OCI-LY3 (cell line): ENCODE data around the gene APOL2.

Experiments
- CTCF ChIP-seq: fragments of 200-600, 300-600 bp; sonication (generic); IDR thresholded peaks from 2 replicates; pipeline ENCODE4 v1.5.1; 2014; ENCODE audit warnings: antibody characterized with exemption, low read length, low read depth
- EZH2phosphoT487 ChIP-seq: fragments of 200-600 bp; shearing (Covaris generic); IDR thresholded peaks from 2 replicates; pipeline ENCODE4 v1.6.1; 2018; ENCODE audit warnings: antibody characterized with exemption, mixed run types, low read depth

- TF ChIP-seq CTCF, result no peak
- TF ChIP-seq EZH2phosphoT487, result no peak
Measured at GRCh38 chr22:36253523-36254490, 14.5 kb upstream of the APOL2 start.
